Memory B cell (primary cell): ENCODE results near the gene SARM1.
A peak's percentile ranks its signal among the peaks of the same experiment; 100 is the strongest.

Source experiments
- ATAC-seq: fragments of 150-1000 bp; cut with Tn5 transposase; 2 replicates; pipeline ENCODE4 v1.10.0; 2021; ENCODE audit warnings: low read depth, mild to moderate bottlenecking, moderate library complexity
- DNase-seq, 2 donors: peaks; one replicate each; pipeline ENCODE4 v3.0.0; 2022; ENCODE audit warnings: low spot score in 2 of 2
- H3K27ac Mint-ChIP-seq: one replicate; pipeline ENCODE4 v1.8.0; 2022; ENCODE audit warnings: mild to moderate bottlenecking, moderate library complexity, mixed read lengths
- H3K27me3 Mint-ChIP-seq: one replicate; pipeline ENCODE4 v1.8.0; 2022; ENCODE audit warnings: mixed read lengths
- H3K36me3 Mint-ChIP-seq: one replicate; pipeline ENCODE4 v1.8.0; 2022; ENCODE audit warnings: mild to moderate bottlenecking, mixed read lengths
- H3K4me1 Mint-ChIP-seq: one replicate; pipeline ENCODE4 v1.8.0; 2022; ENCODE audit warnings: mixed read lengths
- H3K4me3 Mint-ChIP-seq: one replicate; pipeline ENCODE4 v1.8.0; 2022; ENCODE audit warnings: mild to moderate bottlenecking, moderate library complexity, mixed read lengths
- H3K9me3 Mint-ChIP-seq: one replicate; pipeline ENCODE4 v1.8.0; 2022; ENCODE audit warnings: mixed read lengths

The SARM1 gene

GRCh38 chr17:28402224-28402630 lies 30.7 kb downstream of the SARM1 start:
- ATAC-seq = no peak
- no peak overlapping the region for H3K27ac Mint-ChIP-seq
- H3K9me3 Mint-ChIP-seq = no peaks in the 10 kb centered on the region
- H3K27me3 Mint-ChIP-seq = no peaks in the 10 kb centered on the region
- H3K4me1 Mint-ChIP-seq = peaks cover 8% of the 10 kb centered on the region
- no peak for DNase-seq
- H3K36me3 Mint-ChIP-seq = peaks cover 5% of the 10 kb centered on the region
- no peak overlapping the region for H3K4me3 Mint-ChIP-seq

GRCh38 chr17:28402844-28403243 lies 31.4 kb downstream of the SARM1 start:
- H3K4me1 Mint-ChIP-seq = peaks cover 8% of the 10 kb centered on the region
- no peak overlapping the region for H3K27ac Mint-ChIP-seq
- no peak overlapping the region for H3K4me3 Mint-ChIP-seq
- ATAC-seq (no peak), DNase-seq (no peak)
- H3K36me3 Mint-ChIP-seq = peaks cover 4% of the 10 kb centered on the region
- H3K27me3 Mint-ChIP-seq = no peaks in the 10 kb centered on the region
- no peaks in the 10 kb centered on the region for H3K9me3 Mint-ChIP-seq

- Mint-ChIP-seq H3K27ac (no peak overlapping the region), H3K27me3 (no peaks in the 10 kb centered on the region), H3K4me3 (no peak overlapping the region), H3K9me3 (no peaks in the 10 kb centered on the region), H3K36me3 (no peaks in the 10 kb centered on the region), H3K4me1 (peaks cover 8% of the 10 kb centered on the region)
- DNase-seq (no peak), ATAC-seq (no peak)
Measured at GRCh38 chr17:28404007-28404406, 32.5 kb downstream of the SARM1 start.

- no peaks in the 10 kb centered on the region for H3K9me3 Mint-ChIP-seq
- peak overlapping the region; percentile 54 for H3K4me3 Mint-ChIP-seq
- H3K36me3 Mint-ChIP-seq = no peaks in the 10 kb centered on the region
- H3K27me3 Mint-ChIP-seq = no peaks in the 10 kb centered on the region
- ATAC-seq (no peak), DNase-seq (no peak)
- H3K4me1 Mint-ChIP-seq = peaks cover 8% of the 10 kb centered on the region
- no peak overlapping the region for H3K27ac Mint-ChIP-seq
Measured at GRCh38 chr17:28404461-28404811, 32.9 kb downstream of the SARM1 start.

GRCh38 chr17:28404812-28405570 lies 33.5 kb downstream of the SARM1 start:
- ATAC-seq (no peak), DNase-seq (no peak)
- Mint-ChIP-seq H3K27me3 (no peaks in the 10 kb centered on the region), H3K4me1 (peaks cover 8% of the 10 kb centered on the region), H3K4me3 (peak overlapping the region; percentile 88), H3K36me3 (no peaks in the 10 kb centered on the region), H3K9me3 (no peaks in the 10 kb centered on the region), H3K27ac (no peak overlapping the region)

- peak within 1 kb of the TSS; percentile 35 for H3K27ac Mint-ChIP-seq
- no peaks in the 10 kb centered on the region for H3K9me3 Mint-ChIP-seq
- H3K36me3 Mint-ChIP-seq = no peaks in the 10 kb centered on the region
- ATAC-seq (peak; percentile 81), DNase-seq (peak; percentile 32 to 50)
- no peaks in the 10 kb centered on the region for H3K27me3 Mint-ChIP-seq
- peaks cover 8% of the 10 kb centered on the region for H3K4me1 Mint-ChIP-seq
- H3K4me3 Mint-ChIP-seq = peak within 1 kb of the TSS; percentile 88
Measured at GRCh38 chr17:28405632-28406472, 34.4 kb downstream of the SARM1 start, which contains the start of gene SLC46A1. Gene SLC46A1, minus strand, starts transcription at chr17:28406212. Its CDS starts 98 bp downstream, at chr17:28406114.

- Mint-ChIP-seq H3K36me3 (no peaks in the 10 kb centered on the region), H3K9me3 (no peaks in the 10 kb centered on the region), H3K27me3 (no peaks in the 10 kb centered on the region), H3K4me1 (peaks cover 8% of the 10 kb centered on the region), H3K27ac (no peak overlapping the region), H3K4me3 (peak overlapping the region; percentile 88)
- DNase-seq (no peak), ATAC-seq (peak; percentile 11)
Measured at GRCh38 chr17:28406473-28406814, 35.0 kb downstream of the SARM1 start.

- H3K4me1 Mint-ChIP-seq = peaks cover 8% of the 10 kb centered on the region
- H3K27me3 Mint-ChIP-seq = no peaks in the 10 kb centered on the region
- peak overlapping the region; percentile 35 for H3K4me3 Mint-ChIP-seq
- H3K36me3 Mint-ChIP-seq = no peaks in the 10 kb centered on the region
- no peak overlapping the region for H3K27ac Mint-ChIP-seq
- ATAC-seq (no peak), DNase-seq (no peak)
- no peaks in the 10 kb centered on the region for H3K9me3 Mint-ChIP-seq
Measured at GRCh38 chr17:28407130-28407973, 35.9 kb downstream of the SARM1 start.

- Mint-ChIP-seq H3K9me3 (no peaks in the 10 kb centered on the region), H3K36me3 (no peaks in the 10 kb centered on the region)
Measured at GRCh38 chr17:28407974-28408306, 36.4 kb downstream of the SARM1 start.

GRCh38 chr17:28412099-28412498 lies 40.6 kb downstream of the SARM1 start:
- DNase-seq (no peak), ATAC-seq (no peak)
- peaks cover 5% of the 10 kb centered on the region for H3K4me1 Mint-ChIP-seq
- H3K27me3 Mint-ChIP-seq = peaks cover 3% of the 10 kb centered on the region
- H3K27ac Mint-ChIP-seq = no peak overlapping the region
- H3K9me3 Mint-ChIP-seq = no peaks in the 10 kb centered on the region
- no peaks in the 10 kb centered on the region for H3K36me3 Mint-ChIP-seq
- H3K4me3 Mint-ChIP-seq = no peak overlapping the region

More at GRCh38 chr17:28407974-28408306, 36.4 kb downstream of the SARM1 start:
- ATAC-seq (no peak), DNase-seq (no peak)
- Mint-ChIP-seq H3K27me3 (no peaks in the 10 kb centered on the region), H3K4me1 (peaks cover 8% of the 10 kb centered on the region), H3K4me3 (no peak overlapping the region), H3K27ac (no peak overlapping the region)

- Mint-ChIP-seq H3K27ac (no peak overlapping the region), H3K9me3 (no peaks in the 10 kb centered on the region)
Measured at GRCh38 chr17:28413804-28414203, 42.3 kb downstream of the SARM1 start.

GRCh38 chr17:28415886-28416285 lies 44.4 kb downstream of the SARM1 start:
- Mint-ChIP-seq H3K27me3 (peaks cover 3% of the 10 kb centered on the region), H3K4me1 (peaks cover 6% of the 10 kb centered on the region), H3K4me3 (no peak overlapping the region), H3K27ac (no peak overlapping the region), H3K9me3 (no peaks in the 10 kb centered on the region), H3K36me3 (no peaks in the 10 kb centered on the region)
- ATAC-seq = no peak
- DNase-seq = no peak

More at GRCh38 chr17:28413804-28414203, 42.3 kb downstream of the SARM1 start:
- Mint-ChIP-seq H3K4me1 (peaks cover 6% of the 10 kb centered on the region), H3K27me3 (peaks cover 3% of the 10 kb centered on the region), H3K4me3 (no peak overlapping the region), H3K36me3 (no peaks in the 10 kb centered on the region)
- DNase-seq (no peak), ATAC-seq (no peak)

GRCh38 chr17:28416703-28417311 lies 45.3 kb downstream of the SARM1 start:
- ATAC-seq (peak; percentile 92), DNase-seq (peak; percentile 42 to 54)
- Mint-ChIP-seq H3K4me3 (no peak overlapping the region), H3K9me3 (no peaks in the 10 kb centered on the region), H3K4me1 (peaks cover 6% of the 10 kb centered on the region), H3K27me3 (peaks cover 3% of the 10 kb centered on the region), H3K36me3 (no peaks in the 10 kb centered on the region), H3K27ac (no peak overlapping the region)
